GM23338 (cell line): ENCODE results near the gene AP4S1.

Source experiments
- CREB1 ChIP-seq: fragments of 250-450 bp; sonication (Bioruptor Pico); IDR thresholded peaks from 2 replicates; pipeline ENCODE4 v1.5.0; 2020; ENCODE audit warnings: low read depth, mild to moderate bottlenecking, moderate library complexity
- EZH2 ChIP-seq: fragments of 200-600 bp; sonication (generic); IDR thresholded peaks from one replicate; pipeline ENCODE4 v1.8.0; 2017; ENCODE audit warnings: antibody characterized with exemption, mild to moderate bottlenecking, low read depth; ENCODE audit not compliant: unreplicated experiment
- EZH2phosphoT487 ChIP-seq: fragments of 200-600 bp; sonication (generic); IDR thresholded peaks from one replicate; pipeline ENCODE4 v1.8.1; 2018; ENCODE audit warnings: antibody characterized with exemption; ENCODE audit not compliant: unreplicated experiment
- NANOG ChIP-seq: IDR thresholded peaks from 2 replicates; pipeline ENCODE4 v1.6.1; 2016; ENCODE audit warnings: antibody characterized with exemption, borderline replicate concordance
- POLR2AphosphoS5 ChIP-seq: IDR thresholded peaks from 2 replicates; pipeline ENCODE4 v1.6.1; 2016; ENCODE audit warnings: antibody characterized with exemption, low read depth
- STAT1 ChIP-seq: IDR thresholded peaks from one replicate; pipeline ENCODE4 v1.6.1; 2016; ENCODE audit warnings: antibody characterized with exemption; ENCODE audit not compliant: unreplicated experiment
- ZNF114 ChIP-seq: fragments of 250-450 bp; sonication (Bioruptor Pico); IDR thresholded peaks from 2 replicates; pipeline ENCODE4 v1.5.0; 2020; ENCODE audit warnings: mild to moderate bottlenecking, moderate library complexity
- ZNF331 ChIP-seq: fragments of 250-450 bp; sonication (Bioruptor Pico); IDR thresholded peaks from 2 replicates; pipeline ENCODE4 v1.5.0; 2020; ENCODE audit warnings: low read depth, mild to moderate bottlenecking, moderate library complexity
- TF ChIP-seq, protein P1 (sequence below), 2 experiments: fragments of 200-600 bp in 1 of 2; sonication (generic) in 1 of 2; conservative IDR thresholded peaks; 2 replicates each; pipeline versions ENCODE4 v1.5.1 to v1.6.1; 2016 to 2017; ENCODE audit warnings: antibody characterized with exemption in 2 of 2, low read depth in 2 of 2, mild to moderate bottlenecking in 2 of 2, moderate library complexity in 1 of 2
- TF ChIP-seq, protein P2 (sequence below): IDR thresholded peaks from one replicate; pipeline ENCODE4 v1.6.1; 2018; ENCODE audit warnings: antibody characterized with exemption; ENCODE audit not compliant: unreplicated experiment

DNA sequence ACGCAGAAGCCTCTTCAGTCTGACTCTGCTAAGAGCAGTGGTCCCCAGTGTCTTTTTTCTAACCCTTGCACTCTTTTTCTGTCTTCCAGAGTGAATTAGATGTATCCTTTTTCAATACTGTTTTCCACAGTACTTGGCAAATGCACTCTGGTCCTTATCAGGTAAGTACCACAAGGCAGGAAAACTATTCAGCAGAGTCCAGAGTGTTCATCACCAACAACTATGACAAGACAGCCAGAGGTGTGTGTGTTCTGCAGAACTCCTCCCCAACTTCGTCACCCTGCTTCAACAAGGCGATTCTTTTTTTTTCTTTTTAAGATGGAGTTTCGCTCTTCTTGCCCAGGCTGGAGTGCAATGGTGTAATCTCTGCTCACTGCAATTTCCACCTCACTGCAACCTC lies 55.0 kb downstream of the AP4S1 start:
- TF ChIP-seq, protein P1, sequence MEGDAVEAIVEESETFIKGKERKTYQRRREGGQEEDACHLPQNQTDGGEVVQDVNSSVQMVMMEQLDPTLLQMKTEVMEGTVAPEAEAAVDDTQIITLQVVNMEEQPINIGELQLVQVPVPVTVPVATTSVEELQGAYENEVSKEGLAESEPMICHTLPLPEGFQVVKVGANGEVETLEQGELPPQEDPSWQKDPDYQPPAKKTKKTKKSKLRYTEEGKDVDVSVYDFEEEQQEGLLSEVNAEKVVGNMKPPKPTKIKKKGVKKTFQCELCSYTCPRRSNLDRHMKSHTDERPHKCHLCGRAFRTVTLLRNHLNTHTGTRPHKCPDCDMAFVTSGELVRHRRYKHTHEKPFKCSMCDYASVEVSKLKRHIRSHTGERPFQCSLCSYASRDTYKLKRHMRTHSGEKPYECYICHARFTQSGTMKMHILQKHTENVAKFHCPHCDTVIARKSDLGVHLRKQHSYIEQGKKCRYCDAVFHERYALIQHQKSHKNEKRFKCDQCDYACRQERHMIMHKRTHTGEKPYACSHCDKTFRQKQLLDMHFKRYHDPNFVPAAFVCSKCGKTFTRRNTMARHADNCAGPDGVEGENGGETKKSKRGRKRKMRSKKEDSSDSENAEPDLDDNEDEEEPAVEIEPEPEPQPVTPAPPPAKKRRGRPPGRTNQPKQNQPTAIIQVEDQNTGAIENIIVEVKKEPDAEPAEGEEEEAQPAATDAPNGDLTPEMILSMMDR (conservative IDR thresholded peaks at IDR 0.05; ENCODE audit: low read depth in 2 of 2): no peak
- TF ChIP-seq EZH2 (no peak), POLR2AphosphoS5 (no peak), ZNF331 (no peak), EZH2phosphoT487 (no peak), NANOG (no peak), STAT1 (no peak), ZNF114 (CRISPR knock-in tag) (no peak), CREB1 (no peak)
- TF ChIP-seq, protein P2, sequence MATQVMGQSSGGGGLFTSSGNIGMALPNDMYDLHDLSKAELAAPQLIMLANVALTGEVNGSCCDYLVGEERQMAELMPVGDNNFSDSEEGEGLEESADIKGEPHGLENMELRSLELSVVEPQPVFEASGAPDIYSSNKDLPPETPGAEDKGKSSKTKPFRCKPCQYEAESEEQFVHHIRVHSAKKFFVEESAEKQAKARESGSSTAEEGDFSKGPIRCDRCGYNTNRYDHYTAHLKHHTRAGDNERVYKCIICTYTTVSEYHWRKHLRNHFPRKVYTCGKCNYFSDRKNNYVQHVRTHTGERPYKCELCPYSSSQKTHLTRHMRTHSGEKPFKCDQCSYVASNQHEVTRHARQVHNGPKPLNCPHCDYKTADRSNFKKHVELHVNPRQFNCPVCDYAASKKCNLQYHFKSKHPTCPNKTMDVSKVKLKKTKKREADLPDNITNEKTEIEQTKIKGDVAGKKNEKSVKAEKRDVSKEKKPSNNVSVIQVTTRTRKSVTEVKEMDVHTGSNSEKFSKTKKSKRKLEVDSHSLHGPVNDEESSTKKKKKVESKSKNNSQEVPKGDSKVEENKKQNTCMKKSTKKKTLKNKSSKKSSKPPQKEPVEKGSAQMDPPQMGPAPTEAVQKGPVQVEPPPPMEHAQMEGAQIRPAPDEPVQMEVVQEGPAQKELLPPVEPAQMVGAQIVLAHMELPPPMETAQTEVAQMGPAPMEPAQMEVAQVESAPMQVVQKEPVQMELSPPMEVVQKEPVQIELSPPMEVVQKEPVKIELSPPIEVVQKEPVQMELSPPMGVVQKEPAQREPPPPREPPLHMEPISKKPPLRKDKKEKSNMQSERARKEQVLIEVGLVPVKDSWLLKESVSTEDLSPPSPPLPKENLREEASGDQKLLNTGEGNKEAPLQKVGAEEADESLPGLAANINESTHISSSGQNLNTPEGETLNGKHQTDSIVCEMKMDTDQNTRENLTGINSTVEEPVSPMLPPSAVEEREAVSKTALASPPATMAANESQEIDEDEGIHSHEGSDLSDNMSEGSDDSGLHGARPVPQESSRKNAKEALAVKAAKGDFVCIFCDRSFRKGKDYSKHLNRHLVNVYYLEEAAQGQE: no peak
